ENCODE results near the gene CNTNAP5.

The CNTNAP5 gene

DNA sequence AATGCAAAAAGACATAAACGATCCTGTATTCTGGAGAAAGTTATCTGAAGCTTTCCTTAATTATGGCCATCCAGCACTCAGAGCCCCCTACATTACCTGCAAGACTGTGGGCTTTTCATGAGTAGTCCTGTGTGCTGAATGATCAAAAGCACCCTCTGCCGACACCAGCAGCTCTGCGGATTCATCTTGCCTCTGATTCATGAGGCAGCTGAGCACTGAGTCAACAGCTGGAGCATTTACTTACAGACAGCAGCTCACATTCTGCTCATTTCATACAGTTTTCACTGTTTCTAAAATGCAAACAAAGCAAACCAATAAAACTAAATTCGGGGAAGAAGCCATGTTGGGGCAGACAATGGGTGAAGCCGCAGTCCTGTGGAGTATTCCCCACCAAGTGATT is 886.5 kb downstream of the CNTNAP5 start:
- DNase-seq (ENCODE audit: low spot score) = no peak

DNA sequence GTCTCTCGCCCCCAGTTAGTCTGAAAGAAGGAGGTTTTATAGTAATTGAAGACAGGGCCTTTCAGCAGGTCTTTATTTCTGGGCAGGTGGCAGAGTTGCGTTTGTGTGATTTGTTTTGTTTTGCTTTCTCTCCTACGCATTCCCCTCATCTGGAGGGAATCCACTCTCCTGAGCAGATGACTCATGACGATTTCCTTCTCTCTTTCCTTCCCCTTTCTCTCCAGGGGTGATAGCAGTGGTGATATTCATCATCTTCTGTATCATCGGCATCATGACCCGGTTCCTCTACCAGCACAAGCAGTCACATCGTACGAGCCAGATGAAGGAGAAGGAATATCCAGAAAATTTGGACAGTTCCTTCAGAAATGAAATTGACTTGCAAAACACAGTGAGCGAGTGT is 888.8 kb downstream of the CNTNAP5 start:
- DNase-seq (ENCODE audit: low spot score) = no peak

GRCh38 chr2:124915567-124915966 is 890.5 kb downstream of the CNTNAP5 start:
- DNase-seq (ENCODE audit: low spot score) = no peak

DNA sequence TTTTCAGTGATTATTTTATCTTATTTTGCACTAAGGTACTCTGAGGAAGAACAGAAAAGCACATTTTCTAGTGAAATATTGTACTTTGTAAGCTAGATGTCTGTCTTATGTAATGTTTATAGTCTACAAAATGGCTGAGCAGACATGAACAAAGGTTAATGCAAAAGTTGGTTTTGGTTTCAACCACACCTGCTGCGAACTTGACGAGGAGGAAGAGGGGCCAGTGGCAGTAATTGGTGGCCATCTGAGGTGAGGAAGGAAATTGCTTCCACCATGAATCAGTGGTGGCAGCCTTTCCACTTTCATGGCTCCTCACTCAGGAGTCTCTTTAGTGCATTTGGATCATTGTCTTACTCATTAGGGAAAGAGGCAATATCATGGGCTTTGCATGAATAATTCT is 894.2 kb downstream of the CNTNAP5 start:
- DNase-seq (ENCODE audit: low spot score) = no peak

DNA sequence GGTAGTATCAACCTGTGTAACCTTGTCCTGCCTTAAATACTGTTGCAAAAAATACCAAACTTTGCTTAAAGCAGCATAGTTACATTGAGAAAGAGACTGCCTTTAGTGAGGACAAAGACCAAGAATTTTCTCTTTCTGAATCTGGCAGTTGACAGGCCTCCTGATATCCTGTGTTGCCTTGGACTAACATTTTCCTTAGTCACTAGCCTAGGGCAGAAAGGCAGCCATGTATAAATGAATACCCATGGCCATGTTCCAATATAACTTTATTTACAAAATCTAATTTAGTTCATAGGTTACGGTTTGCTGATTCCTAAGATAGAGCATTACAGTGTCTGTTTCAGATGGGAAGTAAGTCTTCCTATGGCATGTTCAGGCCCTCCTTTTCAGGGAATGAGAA is 895.4 kb downstream of the CNTNAP5 start:
- no peak for DNase-seq (ENCODE audit: low spot score)

DNA sequence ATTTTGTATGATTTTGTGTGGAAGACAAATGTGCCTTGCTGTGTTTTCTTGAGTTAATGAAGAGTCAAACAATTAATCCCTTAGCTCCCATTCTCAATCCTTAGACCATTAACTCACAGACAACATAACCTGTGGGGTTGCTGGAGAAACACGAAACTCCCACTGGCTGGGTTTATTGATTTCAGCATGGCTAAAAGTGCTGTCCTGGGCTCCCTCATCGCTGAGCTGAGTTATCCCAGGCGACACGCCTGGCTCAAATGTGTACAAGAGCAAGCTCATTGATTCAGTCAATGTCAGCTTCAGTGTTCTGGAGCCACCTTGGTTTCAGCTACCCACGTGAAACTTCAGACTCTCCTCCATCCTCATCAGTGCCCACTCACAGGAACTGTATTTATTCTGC is 896.1 kb downstream of the CNTNAP5 start:
- no peak for DNase-seq (ENCODE audit: low spot score)

- no peak for DNase-seq (ENCODE audit: low spot score)
Measured at GRCh38 chr2:124923097-124923496, 898.0 kb downstream of the CNTNAP5 start.

GRCh38 chr2:124933883-124934282 is 908.8 kb downstream of the CNTNAP5 start:
- DNase-seq (ENCODE audit: low spot score) = no peak

GRCh38 chr2:124953921-124954320 is 928.8 kb downstream of the CNTNAP5 start:
- DNase-seq (ENCODE audit: low spot score) = no peak

DNA sequence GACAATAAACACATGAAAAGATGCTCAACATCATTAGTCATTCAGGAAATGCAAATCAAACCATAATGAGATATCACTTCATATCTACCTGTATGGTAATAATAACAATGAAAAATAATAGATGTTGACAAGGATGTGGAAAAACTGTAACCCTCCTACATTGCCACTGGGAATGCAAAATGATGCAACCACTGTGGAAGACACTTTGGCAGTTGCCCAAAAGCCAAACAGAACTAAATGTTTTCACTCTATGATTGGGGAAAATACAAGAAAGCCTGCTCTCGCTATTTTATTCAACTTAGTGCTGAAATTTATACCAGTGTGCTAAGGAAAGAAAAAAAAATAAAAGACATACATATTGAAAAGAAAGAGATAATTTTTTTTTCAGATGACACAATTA is 934.5 kb downstream of the CNTNAP5 start:
- no peak for DNase-seq (ENCODE audit: low spot score)

GRCh38 chr2:124961132-124961531 is 936.0 kb downstream of the CNTNAP5 start:
- no peak for DNase-seq (ENCODE audit: low spot score)
